ENCODE data around the gene TRMO. TPM values are rescaled to one million over a fixed set of nuclear protein-coding genes. Genes with fewer than 3 reads are reported as not detected.

TRMO gene
- total and polyA plus RNA-seq, 7 donors = 7.8 to 27.8 (median 24.8) TPM

DNA sequence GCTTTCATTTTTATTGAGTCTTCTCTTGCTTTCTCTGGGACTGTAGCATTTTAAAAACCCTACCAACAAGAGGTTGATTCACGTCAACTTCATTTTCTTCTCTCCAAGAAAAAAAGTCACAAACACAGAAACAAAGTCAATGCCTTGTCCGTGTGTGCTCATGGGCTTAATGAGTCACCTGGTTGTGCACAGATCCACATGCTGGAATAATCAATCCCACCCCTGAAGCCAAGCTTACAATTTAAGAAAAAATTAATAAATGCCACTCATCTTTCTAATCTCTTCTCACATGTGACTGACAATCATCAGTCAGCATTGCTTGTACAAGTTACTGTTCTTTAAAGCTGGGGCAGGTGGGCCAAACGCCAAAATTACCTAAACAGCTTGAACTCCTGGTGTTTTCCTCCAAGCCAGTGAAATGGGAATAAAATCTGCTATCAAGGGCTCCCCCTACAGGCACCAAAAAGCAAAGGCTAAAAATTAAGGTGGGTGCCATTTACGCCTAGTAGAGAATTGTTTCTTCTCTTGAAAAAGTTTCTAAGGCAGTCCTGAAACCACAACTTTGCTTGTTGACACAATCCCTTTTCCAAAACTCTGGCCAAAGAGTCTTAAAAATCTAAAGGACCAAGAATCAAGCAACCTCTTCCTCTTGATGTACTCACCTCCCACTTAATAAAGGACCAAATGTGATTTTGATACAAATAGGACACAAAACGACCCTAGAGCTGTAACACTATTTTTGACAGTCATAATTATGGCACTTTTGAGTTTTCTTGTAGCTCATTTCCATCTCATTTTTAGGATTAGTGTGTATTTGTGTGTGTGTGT lies 21.3 kb downstream of the TRMO start:
- Histone ChIP-seq H3K4me1 (peaks cover 0 to 10% (median 3%) of the 10 kb centered on the region in 4 donors), H3K36me3 (peaks cover 0 to 40% (median 3%) of the 10 kb centered on the region in 4 donors), H3K4me3 (no peak overlapping the region), H3K9me3 (no peaks in the 10 kb centered on the region), H3K27me3 (no peaks in the 10 kb centered on the region), H3K27ac (no peak overlapping the region)
- TF ChIP-seq POLR2A (IDR thresholded peaks at IDR 0.05) = no peak
- TF ChIP-seq, protein P1, sequence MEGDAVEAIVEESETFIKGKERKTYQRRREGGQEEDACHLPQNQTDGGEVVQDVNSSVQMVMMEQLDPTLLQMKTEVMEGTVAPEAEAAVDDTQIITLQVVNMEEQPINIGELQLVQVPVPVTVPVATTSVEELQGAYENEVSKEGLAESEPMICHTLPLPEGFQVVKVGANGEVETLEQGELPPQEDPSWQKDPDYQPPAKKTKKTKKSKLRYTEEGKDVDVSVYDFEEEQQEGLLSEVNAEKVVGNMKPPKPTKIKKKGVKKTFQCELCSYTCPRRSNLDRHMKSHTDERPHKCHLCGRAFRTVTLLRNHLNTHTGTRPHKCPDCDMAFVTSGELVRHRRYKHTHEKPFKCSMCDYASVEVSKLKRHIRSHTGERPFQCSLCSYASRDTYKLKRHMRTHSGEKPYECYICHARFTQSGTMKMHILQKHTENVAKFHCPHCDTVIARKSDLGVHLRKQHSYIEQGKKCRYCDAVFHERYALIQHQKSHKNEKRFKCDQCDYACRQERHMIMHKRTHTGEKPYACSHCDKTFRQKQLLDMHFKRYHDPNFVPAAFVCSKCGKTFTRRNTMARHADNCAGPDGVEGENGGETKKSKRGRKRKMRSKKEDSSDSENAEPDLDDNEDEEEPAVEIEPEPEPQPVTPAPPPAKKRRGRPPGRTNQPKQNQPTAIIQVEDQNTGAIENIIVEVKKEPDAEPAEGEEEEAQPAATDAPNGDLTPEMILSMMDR (IDR thresholded peaks at IDR 0.05) = peak; percentile 24 to 70 (median 68)
- 42 to 57% methylated on average over 5 of the region's 5 CpGs for WGBS, 2 donors
- intact Hi-C loops (cut with DNase I) = loop anchor here (1.0 kb wide), 1 partner anchor 191 kb away; no protein-coding TSS in a partner anchor
- no peak for DNase-seq

DNA sequence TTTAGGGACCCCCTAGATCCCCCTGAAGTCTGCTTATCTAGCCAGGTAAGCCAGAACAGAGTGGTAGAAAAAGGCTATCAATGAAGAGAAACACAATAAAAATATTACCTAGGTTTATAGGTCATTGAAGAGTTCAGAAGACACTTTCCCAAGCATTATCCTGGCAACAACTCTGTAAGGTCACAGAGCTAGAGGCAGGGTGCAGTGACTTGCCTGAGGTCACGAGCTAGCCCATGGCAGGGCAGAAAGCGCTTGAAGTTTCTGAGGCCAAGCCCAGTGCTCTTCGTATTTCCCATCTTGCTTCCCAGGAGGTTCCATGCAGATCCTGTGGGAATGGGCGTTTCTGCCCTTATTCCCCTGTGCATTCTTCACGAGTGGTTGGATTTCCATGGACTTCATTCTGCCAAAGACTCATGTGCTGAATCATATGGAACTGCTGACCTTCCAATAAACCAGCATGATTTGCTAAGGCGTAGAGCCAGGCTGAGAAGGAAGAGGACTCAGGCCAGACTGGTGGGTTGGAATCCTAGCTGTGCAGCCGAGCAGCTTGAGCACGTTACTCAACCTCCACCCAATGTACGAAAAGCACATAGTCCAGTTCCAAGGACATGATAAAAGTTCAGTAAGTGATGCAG lies 22.1 kb downstream of the TRMO start:
- no peak for TF ChIP-seq POLR2A (IDR thresholded peaks at IDR 0.05)
- TF ChIP-seq POLR2AphosphoS5 (IDR thresholded peaks at IDR 0.05) = no peak
- no peak for TF ChIP-seq EP300 (IDR thresholded peaks at IDR 0.05)
- TF ChIP-seq, protein P1 (IDR thresholded peaks at IDR 0.05) = no peak
- no peak for DNase-seq
- peaks cover 0 to 7% (median 2%) of the 10 kb centered on the region in 4 donors for H3K4me1 ChIP-seq
- H3K27me3 ChIP-seq = no peaks in the 10 kb centered on the region
- intact Hi-C loops (cut with DNase I) = loop anchor here (1.0 kb wide), 1 partner anchor 190 kb away; no protein-coding TSS in a partner anchor
- H3K36me3 ChIP-seq = peaks cover 0 to 47% (median 3%) of the 10 kb centered on the region in 4 donors
- H3K9me3 ChIP-seq = no peaks in the 10 kb centered on the region
- 93% methylated on average over 9 of the region's 9 CpGs for WGBS, 2 donors
- no peak overlapping the region for H3K4me3 ChIP-seq
- H3K27ac ChIP-seq = no peak overlapping the region

DNA sequence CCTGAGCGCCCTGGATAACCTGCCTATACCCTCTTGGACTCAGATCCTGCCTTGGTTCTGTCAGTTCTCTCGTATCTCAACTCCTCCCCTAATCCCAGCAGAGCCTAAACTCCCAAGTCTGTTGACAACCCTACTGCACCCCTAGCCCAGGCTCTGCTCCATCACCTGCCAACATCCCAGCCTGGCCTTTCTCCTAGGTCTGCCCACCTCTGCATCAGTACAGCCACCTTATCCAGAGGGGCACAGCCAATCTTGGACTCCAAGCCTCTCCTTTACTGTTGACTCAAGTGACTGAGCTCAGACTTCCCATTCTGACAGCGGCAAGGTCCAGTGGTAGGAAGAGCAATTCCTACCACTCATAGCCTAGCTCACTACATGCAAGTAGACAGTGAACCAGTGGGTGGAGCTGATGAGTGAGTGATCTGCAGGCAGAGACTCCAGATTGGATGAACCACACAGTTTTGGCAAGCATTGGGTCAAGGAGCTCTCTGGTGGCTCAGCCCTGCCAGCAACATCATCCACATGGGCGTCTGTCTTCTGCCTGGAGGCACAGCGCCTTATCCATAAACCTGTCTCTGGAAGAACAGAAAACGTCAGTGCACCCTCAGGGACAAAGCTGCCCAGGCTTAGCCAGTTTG lies 26.5 kb downstream of the TRMO start:
- H3K9me3 ChIP-seq = peaks cover 0 to 5% (median 1%) of the 10 kb centered on the region in 4 donors
- 91 to 93% methylated on average over 6 of the region's 6 CpGs for WGBS, 2 donors
- H3K27ac ChIP-seq = no peak overlapping the region
- H3K36me3 ChIP-seq = peaks cover 0 to 30% (median 0%) of the 10 kb centered on the region in 4 donors
- peaks cover 0 to 6% (median under 1%) of the 10 kb centered on the region in 4 donors for H3K4me1 ChIP-seq
- TF ChIP-seq POLR2A (IDR thresholded peaks at IDR 0.05) (no peak), EP300 (IDR thresholded peaks at IDR 0.05) (no peak), POLR2AphosphoS5 (IDR thresholded peaks at IDR 0.05) (no peak)
- TF ChIP-seq, protein P1 (IDR thresholded peaks at IDR 0.05) = no peak
- H3K27me3 ChIP-seq = no peaks in the 10 kb centered on the region
- intact Hi-C loops (cut with DNase I) = no loop called here
- no peak overlapping the region for H3K4me3 ChIP-seq
- DNase-seq = no peak

DNA sequence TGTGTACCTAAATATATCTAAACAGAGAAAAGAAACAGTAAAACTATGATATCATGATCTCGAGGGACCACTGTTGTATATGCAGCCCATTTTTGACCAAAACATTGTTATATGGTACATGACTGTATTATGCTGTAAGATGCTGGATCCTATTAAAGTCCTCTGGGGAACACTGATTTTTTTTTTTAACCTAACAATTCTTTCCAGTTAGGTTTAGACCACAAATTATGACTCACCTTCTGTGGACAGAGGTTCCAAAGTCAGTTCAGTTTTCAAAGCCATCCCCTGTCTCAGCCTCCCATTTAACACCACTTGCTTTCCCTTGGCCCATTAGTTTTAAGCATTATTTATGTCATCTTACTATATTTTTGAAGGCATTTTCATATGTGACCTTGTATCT lies 27.1 kb downstream of the TRMO start:
- intact Hi-C loops (cut with DNase I) = no loop called here
- peaks cover 0 to 5% (median 1%) of the 10 kb centered on the region in 4 donors for H3K9me3 ChIP-seq
- H3K4me3 ChIP-seq = no peak overlapping the region
- no peak overlapping the region for H3K27ac ChIP-seq
- H3K36me3 ChIP-seq = peaks cover 0 to 26% (median 0%) of the 10 kb centered on the region in 4 donors
- no peaks in the 10 kb centered on the region for H3K4me1 ChIP-seq
- TF ChIP-seq, protein P1 (IDR thresholded peaks at IDR 0.05) = no peak
- TF ChIP-seq POLR2A (IDR thresholded peaks at IDR 0.05) (no peak), POLR2AphosphoS5 (IDR thresholded peaks at IDR 0.05) (no peak), EP300 (IDR thresholded peaks at IDR 0.05) (no peak)
- no peak for DNase-seq
- WGBS, 2 donors = 89 to 94% methylated on average over 1 of the region's 1 CpG
- H3K27me3 ChIP-seq = no peaks in the 10 kb centered on the region
